ENCODE data around the gene ARHGEF38.

DNA sequence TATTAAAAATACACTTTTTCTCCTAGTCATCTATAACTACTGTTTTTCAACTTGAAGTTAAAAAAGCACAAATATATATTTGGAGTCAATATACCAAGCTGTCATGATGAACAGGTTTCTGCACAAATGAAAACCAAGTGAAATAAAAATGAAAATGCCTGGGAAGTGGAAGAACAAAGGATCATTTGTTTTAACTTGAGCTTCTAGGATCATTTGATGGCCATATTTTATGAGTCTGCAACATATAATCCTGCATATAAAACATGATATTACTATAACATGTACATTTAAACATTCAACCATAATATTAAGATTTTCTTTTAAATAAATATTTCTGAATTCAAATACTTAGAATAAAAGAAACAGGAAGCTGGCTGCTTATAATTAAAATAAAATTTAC, 8.5 kb upstream of the ARHGEF38 start:
- TF ChIP-seq, protein P1, sequence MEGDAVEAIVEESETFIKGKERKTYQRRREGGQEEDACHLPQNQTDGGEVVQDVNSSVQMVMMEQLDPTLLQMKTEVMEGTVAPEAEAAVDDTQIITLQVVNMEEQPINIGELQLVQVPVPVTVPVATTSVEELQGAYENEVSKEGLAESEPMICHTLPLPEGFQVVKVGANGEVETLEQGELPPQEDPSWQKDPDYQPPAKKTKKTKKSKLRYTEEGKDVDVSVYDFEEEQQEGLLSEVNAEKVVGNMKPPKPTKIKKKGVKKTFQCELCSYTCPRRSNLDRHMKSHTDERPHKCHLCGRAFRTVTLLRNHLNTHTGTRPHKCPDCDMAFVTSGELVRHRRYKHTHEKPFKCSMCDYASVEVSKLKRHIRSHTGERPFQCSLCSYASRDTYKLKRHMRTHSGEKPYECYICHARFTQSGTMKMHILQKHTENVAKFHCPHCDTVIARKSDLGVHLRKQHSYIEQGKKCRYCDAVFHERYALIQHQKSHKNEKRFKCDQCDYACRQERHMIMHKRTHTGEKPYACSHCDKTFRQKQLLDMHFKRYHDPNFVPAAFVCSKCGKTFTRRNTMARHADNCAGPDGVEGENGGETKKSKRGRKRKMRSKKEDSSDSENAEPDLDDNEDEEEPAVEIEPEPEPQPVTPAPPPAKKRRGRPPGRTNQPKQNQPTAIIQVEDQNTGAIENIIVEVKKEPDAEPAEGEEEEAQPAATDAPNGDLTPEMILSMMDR (IDR thresholded peaks at IDR 0.05; ENCODE audit: low read length): no peak
- TF ChIP-seq EZH2 (IDR thresholded peaks at IDR 0.05; ENCODE audit: borderline replicate concordance, low read length): no peak

Measured in OCI-LY1 (cell line).